IPS-11a (cell line): Measurements from ENCODE around the gene HRH2.
"Not testable (repeated sequence)": the region's sequence is repeated elsewhere in the genome, so short reads cannot be mapped to it uniquely, and the experiment has no call there.

Experiments used
- H3K4me3 ChIP-seq: one replicate; pipeline ENCODE4 v1.5.1; 2013; ENCODE audit warnings: low read depth, low read length, control low read depth

The HRH2 gene, protein sequence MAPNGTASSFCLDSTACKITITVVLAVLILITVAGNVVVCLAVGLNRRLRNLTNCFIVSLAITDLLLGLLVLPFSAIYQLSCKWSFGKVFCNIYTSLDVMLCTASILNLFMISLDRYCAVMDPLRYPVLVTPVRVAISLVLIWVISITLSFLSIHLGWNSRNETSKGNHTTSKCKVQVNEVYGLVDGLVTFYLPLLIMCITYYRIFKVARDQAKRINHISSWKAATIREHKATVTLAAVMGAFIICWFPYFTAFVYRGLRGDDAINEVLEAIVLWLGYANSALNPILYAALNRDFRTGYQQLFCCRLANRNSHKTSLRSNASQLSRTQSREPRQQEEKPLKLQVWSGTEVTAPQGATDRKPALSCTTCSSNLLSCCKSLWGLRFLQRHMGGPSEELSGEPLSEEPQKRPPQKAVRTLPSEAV

DNA sequence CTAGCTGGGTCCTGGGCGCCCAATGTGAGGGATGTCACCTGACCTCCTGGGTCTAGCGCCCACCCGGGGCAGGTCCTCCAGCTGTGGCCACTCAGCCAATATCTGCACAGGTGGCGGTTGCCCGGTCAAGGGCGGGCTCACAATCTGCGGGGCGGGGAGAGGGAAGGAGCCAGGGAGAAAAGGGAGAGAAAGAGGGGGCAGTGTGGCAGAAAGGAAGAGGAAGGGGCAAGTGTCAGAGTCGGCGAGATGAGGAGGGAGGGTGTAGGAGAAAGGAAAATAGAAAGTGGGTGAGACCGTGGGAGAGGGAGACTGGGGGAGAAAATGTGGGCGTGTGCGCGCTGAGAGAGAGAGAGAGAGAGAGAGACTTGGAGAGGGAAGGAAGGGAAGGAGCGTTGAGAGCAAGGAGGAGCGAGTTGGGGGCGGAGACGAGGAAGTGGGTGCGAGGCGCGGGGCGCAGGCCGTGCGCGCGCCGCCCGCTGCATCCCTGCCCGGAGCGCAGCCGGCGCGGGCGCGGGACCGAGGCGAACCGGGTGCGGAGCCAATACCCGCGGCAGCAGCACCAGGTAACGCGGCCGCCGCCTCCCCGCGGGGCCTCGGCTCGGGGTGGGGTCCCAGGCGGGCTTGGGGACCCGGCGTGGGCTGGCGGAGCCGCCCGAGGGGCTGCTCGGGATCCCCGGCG lies at the start of gene HRH2:
TSS of gene HRH2 (plus strand) at position 479 of the 679 bp plus-strand sequence. CDS start 25,163 bp downstream, outside the sequence.
- H3K4me3 ChIP-seq, result peak within 1 kb of the TSS; percentile 80

DNA sequence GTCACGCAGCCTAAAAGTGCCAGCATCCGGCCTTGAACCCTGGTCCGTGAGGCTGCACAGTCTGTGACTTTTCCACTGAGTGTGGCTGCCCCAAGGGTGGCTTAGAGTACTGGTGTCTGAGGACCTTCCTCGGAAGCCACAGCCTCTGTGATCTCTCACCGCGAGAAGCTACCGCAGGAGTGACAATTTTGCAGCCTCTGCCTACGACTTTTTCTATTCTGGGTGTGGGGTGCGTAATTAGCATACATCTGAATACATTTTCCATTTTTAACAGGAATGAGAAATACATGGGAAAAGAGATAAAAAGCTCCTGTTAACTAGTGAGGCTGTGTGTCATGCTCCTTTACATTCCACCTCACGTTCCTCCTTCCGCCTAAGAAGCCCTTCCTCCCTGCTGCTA lies 48.3 kb upstream of the HRH2 start:
- no peak overlapping the region for H3K4me3 ChIP-seq

DNA sequence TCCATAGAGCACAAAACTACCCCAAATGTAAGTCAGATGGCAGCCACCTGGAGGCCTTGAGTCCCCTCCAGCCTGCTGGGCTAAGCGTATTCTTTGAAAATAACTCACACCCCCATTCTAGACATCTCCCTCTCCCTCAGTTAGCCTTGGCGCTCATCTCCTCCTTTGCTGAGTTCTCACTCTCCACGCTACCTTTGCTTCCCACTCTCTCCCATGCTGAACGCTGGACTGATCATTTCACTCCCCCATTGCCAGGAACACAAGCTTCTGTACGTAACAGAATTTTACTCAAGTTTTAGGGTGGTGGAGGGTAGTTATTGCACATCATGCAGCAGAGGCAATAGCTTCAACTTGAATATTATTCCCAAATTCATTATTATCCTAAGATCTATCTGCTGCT lies 47.5 kb upstream of the HRH2 start:
- H3K4me3 ChIP-seq, result no peak overlapping the region

DNA sequence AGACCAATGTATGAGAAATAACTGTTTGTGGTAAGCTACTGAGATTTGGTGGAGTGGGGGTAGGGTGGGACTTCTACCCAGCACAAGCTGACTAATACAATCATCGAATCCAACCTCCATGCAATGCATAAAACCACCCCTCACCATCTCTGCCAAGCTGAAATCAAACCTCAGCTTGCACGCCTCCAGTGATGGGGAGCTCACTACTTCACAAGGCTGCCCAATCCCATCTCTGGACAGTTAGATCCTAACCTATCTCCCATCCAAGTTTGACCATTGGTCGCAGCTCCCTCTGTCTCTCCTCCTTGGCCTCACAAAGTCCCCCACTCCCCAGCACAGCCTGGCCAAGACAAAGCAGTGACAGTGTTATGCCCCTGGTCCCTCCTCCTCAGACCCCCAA lies 47.0 kb upstream of the HRH2 start:
- H3K4me3 ChIP-seq, result no peak overlapping the region

DNA sequence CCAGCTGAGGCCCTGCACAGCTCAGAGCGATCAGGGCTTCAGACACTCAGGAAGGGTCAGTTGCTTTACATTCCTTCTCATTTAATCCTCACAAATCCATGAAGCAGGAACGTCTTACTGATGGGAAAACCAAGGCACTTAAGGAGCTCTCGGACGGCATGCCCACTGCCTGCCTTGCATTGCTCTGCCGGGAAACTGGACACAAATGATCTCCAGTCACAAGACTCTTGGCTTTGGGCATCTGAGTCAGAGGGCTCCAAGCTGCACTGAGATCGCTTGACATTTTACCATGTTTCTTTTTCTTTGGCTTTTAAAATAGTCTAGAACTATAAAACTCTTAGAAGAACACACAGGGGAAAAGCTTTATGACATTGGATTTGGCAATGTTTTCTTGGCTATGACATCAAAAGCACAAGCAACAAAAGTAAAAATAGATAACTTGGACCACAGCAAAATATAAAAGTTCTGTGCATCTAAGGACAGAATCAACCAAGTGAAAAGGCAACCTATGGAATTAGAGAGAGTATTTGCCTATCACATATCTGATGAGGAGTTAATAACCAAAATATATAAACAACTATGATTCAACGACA lies 43.6 kb upstream of the HRH2 start:
- no peak overlapping the region for H3K4me3 ChIP-seq

DNA sequence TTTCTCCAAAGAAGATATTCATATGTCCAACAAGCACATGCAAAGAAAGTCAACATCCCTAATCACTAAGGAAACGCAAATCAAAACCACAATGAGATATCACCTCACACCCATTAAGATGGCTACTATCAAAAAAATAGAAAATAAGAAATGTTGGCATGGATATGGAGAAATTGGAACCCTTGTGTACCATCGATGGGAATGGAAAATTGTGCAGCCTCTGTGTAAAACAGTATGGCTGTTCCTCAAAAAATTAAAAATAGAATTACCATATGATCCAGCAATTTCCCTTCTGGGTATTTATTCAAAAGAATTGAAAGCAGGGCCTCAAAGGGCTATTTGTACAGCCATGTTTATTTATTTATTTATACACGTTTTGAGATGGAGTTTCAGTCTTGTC lies 43.0 kb upstream of the HRH2 start:
- H3K4me3 ChIP-seq, result no peak overlapping the region

DNA sequence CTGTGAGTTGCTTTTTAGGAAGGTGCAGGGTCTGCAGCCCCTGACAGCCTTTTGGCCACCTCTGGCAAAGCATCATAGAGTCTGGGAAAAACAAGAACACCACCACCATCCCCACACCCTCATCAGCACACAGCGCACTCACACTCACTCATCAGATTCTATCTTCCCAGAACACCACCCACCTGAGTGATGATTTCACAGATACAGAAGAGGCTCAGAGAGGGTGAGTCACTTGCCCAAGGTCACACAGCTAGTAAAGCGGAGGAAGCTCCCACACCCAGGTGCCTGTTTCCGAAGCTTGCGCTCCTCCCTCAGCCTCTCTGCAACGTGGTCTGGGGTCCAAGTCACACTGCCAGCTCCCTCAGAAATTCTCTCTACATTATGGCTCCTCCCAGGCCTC lies 41.8 kb upstream of the HRH2 start:
- no peak overlapping the region for H3K4me3 ChIP-seq

DNA sequence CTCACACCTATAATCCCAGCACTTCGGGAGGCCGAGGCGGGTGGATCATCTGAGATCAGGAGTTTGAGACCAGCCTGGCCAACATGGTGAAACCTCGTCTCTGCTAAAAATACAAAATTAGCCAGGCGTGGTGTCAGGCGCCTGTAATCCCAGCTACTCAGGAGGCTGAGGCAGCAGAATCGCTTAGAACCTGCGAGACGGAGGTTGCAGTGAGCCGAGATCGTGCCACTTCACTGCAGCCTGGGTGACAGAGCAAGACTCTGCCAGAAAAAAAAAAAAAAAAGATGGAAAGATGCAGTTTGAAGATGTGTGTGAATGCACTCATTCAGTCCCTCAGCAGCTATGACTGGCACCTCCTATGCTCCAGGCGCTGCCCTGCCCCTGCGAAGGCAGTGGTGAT lies 41.3 kb upstream of the HRH2 start:
- not testable (repeated sequence) for H3K4me3 ChIP-seq

DNA sequence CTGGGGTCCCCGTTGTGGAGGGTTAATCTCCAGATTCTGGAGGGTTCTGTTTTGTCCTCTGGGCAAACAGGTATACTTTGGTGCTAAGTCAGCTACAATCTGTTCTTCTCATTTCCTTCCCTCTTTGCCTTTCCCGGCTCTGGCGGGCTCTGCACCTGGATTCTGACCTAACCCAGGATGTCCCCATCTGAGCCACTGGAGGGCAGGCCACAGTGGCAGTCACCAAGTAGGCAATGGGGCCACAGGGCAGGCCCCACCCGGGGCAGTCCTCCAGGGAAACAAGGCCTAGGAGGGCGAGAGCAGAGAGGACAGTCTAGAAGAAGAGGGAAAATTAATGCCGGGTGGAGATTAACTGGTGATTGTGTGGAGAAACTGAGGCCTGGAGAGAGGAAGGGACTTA lies 40.4 kb upstream of the HRH2 start:
- no peak overlapping the region for H3K4me3 ChIP-seq

DNA sequence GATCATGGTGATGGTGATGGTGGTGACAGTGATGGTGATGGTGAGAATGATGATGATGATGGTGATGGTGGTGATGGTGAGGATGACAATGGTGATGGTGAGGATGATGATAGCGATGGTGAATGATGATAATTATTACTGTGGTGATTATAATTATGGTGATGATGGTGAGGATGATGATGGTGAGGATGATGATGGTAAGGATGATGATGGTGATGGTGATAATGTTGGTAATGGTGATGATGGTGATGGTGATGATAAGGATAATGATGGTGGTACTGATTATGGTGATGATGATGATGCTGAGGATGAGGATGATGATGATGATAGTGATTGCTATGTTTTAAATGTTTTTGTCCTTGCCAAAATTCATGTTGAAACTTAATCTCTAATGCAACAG lies 37.3 kb upstream of the HRH2 start:
- no peak overlapping the region for H3K4me3 ChIP-seq

DNA sequence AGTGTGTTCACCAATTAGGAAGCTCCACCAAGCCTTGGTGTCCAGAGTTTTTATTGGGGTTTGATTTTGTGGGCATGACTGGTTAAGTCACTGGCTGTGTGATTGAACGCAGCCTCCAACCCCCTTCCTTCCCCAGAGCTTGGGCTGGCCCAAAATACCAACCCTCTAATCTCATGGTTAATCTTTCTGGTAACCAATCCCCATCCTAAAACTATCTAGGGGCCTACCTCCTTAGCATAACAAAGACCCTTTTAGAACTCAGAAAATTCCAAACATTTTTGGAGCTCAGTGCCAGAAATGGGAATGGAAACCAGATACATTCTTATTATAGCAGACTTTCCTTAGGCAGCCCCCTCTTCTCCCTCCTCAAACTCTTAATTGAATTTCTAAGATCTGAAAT lies 35.9 kb upstream of the HRH2 start:
- H3K4me3 ChIP-seq, result no peak overlapping the region

DNA sequence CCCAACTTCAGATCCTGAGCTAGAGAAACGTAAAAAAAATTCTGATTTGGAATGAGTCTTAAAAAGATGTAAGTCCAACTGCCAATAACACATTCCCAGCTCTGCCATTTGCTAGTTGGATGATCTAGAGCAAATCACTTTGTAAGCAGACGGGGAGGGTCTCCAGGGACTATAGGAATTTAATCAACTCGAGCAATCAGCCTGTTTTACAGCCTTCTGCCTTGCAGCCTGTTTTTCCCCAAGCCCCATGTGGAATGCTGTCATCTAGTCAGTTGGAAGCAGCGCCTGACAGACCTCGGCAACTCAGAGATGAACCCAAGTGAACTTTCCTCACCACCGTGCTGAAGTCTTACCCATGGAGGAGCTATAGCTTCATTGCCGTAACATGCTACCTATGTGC lies 34.8 kb upstream of the HRH2 start:
- H3K4me3 ChIP-seq, result no peak overlapping the region

DNA sequence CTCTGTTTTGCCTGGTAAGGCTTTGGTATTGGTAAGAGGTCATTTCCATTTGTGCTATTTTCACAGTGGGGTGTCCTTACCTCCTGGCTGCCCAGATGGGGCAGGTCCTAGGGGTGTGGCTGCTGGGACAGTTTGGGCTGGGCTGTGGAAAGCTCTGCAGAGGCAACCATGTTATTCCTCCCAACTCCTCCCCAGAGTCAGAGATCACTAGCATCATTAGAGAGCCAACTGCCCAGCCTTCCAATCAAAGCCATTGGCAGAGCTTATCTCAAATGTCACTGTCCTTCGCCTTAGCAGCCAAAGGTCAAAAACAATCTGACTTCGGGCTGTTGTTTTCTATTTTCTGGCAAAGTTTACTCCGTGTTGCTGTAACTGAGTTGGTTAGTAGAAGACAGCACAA lies 33.6 kb upstream of the HRH2 start:
- H3K4me3 ChIP-seq, result no peak overlapping the region

DNA sequence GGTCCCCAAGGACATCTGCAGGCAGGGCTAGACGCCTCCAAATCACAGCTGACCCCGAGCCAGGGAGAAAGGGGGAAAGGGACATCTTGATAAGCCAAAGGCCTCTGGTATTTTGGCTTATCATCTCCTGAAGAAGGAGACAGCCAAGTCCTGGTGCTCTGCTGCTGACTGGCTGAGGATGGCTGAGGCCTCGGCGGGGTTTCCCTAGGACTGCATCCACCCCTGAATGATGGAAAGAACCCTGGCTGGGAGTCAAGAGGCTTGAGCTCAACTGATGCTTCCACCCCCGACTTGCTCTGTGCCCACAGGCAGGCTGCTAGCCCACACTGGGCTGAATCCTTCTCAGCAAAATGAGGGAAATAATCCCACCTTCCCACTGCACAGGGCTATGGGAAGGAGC lies 30.9 kb upstream of the HRH2 start:
- H3K4me3 ChIP-seq, result no peak overlapping the region

DNA sequence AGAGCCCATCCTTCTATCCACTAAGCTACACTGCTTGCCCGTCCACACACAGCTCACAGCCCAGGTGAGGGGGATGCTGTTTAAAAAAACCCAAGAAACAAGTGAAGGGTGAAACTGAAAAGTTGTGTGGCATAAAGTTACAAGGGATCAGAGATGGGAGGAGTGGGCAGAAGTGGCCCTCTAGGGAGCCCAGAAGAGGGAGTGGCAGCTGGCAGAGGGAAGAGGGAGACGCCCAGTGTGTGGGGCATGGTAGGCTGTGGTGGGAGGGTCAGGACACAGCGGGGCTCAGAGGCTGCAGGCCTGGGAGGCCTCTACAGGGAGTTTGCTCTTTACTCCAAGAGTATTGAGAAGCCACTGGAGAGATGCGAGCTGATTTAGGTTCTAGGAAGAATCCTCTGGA lies 30.1 kb upstream of the HRH2 start:
- no peak overlapping the region for H3K4me3 ChIP-seq

DNA sequence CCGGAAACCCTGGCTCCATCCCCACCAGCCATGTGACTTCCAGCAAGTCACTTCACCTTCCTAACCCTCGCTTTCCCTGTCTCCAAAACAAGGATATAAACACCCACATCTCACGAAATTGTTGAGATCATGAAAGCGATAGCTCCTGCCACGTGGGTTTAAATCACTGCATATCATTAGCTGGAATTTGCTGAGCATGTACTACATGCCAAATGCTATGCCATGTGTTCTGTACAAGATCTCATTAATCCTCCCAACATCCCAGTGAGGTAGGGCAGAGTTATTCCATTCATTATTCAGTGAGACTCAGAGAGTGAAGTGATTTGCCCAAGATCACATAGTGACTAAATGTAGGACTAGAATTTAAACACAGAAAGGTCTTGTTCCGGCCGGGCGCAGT lies 29.2 kb upstream of the HRH2 start:
- no peak overlapping the region for H3K4me3 ChIP-seq

DNA sequence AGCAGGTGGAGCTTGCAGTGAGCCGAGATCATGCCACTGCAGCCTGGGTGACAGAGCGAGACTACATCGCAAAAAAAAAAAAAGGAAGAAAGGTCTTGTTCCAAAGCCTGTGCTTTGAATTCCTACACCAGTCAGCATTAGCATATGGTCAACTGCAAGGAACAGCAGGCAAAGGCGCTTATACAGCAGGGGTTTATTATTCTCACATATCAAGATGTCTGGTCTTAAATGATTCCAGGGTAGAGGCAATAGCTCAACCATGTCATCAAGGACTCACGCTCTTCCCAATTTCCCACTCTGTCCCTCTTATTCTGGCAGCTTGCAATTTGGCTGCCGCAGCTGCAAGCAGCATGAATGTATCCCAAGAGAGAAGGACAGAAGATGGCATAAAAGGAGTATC lies 28.6 kb upstream of the HRH2 start:
- no peak overlapping the region for H3K4me3 ChIP-seq

DNA sequence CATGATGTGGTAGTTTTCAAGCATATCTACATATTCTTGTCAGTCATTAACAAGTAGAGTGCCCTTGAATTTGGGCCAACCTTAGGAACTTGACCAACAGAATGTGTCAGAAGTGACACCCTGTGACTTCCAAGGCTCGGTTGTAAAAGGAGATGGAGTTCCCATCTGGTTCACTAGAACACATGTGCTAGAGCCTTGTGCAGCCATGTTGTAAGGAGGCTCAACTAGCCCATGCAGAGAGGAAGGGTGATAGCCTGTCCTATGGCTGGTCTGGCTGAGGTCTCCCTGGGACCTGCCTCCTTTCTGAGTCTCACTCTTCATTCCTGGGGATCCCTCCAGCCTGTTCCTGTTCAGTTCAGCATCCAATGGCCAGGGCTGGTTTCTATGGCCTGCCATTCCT lies 28.1 kb upstream of the HRH2 start:
- H3K4me3 ChIP-seq, result no peak overlapping the region

DNA sequence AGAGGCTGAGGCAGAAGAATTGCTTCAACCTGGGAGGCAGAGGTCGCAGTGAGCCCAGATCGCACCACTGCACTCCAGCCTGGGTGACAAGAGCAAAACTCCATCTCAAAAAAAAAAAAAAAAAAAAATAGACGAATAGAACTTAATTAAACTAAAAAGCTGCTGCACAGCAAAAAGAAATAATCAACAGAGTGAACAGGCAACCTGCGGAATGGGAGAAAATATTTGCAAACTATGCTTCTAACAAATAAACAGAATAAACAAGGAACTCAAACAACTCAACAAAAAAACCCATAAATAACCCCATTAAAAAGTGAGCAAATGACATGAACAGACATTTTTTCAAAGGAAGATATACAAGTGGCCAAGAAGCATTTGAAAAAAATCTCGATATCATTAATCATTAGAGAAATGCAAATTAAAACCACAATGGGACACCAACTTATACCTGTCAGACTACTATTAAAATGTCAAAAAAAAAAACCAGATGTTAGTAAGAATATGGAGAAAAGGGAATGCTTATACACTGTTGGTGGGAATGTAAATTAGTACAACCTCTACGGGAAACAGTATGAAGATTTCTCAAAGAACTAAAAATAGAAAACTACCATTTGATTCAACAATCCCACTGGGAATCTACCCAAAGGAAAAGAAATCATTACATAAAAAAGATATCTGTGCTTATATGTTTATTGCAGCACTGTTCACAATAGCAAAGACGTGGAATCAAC lies 21.9 kb upstream of the HRH2 start:
- H3K4me3 ChIP-seq, result no peak overlapping the region

DNA sequence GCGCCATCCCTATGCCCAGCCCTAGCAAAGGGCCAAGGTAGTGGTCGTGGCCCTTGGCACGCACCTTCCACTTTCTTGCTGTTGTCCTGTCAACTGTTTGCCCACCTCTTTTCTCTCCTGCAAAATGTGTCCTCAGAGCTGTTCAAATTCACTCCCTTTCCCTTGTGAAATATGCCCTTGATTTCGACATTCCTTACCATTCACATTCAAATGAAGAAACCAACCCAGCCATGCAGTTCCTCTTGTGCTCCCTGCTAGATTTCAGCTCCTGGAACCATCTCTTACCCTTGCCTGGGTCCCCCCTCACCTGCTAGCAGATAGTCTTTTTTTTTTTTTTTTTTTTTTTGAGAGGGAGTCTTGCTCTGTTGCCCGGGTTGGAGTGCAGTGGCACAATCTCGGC lies 19.6 kb upstream of the HRH2 start:
- no peak overlapping the region for H3K4me3 ChIP-seq

DNA sequence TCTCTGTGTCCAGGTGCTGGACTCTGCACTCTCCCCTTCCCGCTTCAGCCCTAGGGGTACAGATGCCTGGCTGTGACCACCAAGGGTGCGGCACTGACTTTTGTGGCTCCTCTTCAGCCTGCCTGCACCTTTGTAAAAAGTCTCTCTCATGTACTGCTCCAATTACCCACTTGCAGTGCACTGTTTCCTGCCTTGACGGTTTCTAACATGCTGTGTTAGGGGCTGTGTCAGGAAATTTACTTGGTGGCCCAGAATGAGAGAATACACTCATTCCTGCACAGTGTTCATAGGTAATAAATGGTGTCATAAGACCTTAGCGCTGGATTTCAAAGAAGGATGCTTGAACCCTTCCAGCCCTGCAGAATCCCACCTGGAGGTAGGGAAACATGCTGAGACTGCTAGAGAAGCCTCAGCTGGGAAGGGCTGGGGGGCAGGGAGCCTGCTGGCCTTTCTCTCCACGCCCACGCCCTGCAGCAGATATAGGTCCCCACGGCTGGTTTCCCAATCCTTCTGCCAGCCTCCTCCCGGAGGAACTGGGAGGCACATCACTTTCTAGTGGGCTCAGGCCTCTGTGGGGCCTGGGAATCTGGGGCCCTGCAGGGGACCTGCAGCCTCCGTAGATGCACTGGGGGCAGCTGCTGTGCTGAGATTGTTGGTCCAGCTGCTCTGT lies 17.6 kb upstream of the HRH2 start:
- no peak overlapping the region for H3K4me3 ChIP-seq
